Suprapubic skin (tissue), 4 donors: ENCODE results near the gene GJA9. TPM values are rescaled to one million over a fixed set of nuclear protein-coding genes. Genes with fewer than 3 reads are reported as not detected.

ENCODE experiments used
- DNase-seq, 2 donors: peaks; one replicate each; pipeline ENCODE4 v3.0.0-alpha.2; 2019; ENCODE audit warnings: low spot score in 2 of 2
- H3K27ac ChIP-seq: fragments of 200-600 bp; sonication (generic); one replicate; pipeline ENCODE4 v1.5.1; 2019
- H3K27me3 ChIP-seq: fragments of 200-600 bp; sonication (generic); one replicate; pipeline ENCODE4 v1.5.1; 2019
- H3K36me3 ChIP-seq: fragments of 200-600 bp; sonication (generic); one replicate; pipeline ENCODE4 v1.5.1; 2019
- H3K4me1 ChIP-seq: fragments of 200-600 bp; sonication (generic); one replicate; pipeline ENCODE4 v1.5.1; 2019
- H3K4me3 ChIP-seq: fragments of 200-600 bp; sonication (generic); one replicate; pipeline ENCODE4 v1.5.1; 2019; ENCODE audit warnings: mild to moderate bottlenecking
- H3K9me3 ChIP-seq: fragments of 200-600 bp; sonication (generic); one replicate; pipeline ENCODE4 v1.5.1; 2019
- EP300 ChIP-seq: sonication (generic); formaldehyde crosslinking; IDR thresholded peaks from one replicate; pipeline ENCODE4 v1.6.1; 2017; ENCODE audit warnings: antibody characterized with exemption
- POLR2A ChIP-seq, 2 donors: fragments of 450-650 bp; IDR thresholded peaks; one replicate each; pipeline ENCODE4 v1.6.1; 2017; ENCODE audit warnings: antibody characterized with exemption in 2 of 2, mild to moderate bottlenecking in 2 of 2, moderate library complexity in 2 of 2
- POLR2AphosphoS5 ChIP-seq, 3 donors: sonication (generic); formaldehyde crosslinking; IDR thresholded peaks; one replicate each; pipeline ENCODE4 v1.6.1; 2017; ENCODE audit warnings: antibody characterized with exemption in 3 of 3
- WGBS: methylation state at CpG from one replicate; pipeline ENCODE4 v1.1.5; 2018; 5-methylcytosine and 5-hydroxymethylcytosine counted together
- total RNA-seq, 4 donors: library from RNA; depleted of rRNA; stranded (reverse); fragments of >200 nt; gene quantifications; one replicate each; pipeline ENCODE4 v1.1.0, GENCODE V29; 2016
- TF ChIP-seq, protein P1 (sequence below), 2 donors: fragments of 200-600 bp in 1 of 2; fragments of 450-650 bp in 1 of 2; sonication (generic) in 1 of 2; IDR thresholded peaks; one replicate each; pipeline ENCODE4 v1.5.1; 2016 to 2019; ENCODE audit warnings: antibody characterized with exemption in 2 of 2, mild to moderate bottlenecking in 1 of 2, moderate library complexity in 1 of 2

The GJA9 gene
- total RNA-seq, 4 donors from 2014 or later = 1.1 TPM; not detected in 3

GRCh38 chr1:38888423-38889333, 7.3 kb upstream of the GJA9 start:
- Histone ChIP-seq H3K27ac (no peak overlapping the region), H3K4me3 (no peak overlapping the region), H3K27me3 (no peaks in the 10 kb centered on the region), H3K36me3 (peaks cover 4% of the 10 kb centered on the region), H3K4me1 (no peaks in the 10 kb centered on the region), H3K9me3 (no peaks in the 10 kb centered on the region)
- 89% methylated on average over 9 of the region's 9 CpGs for WGBS
- no peak for TF ChIP-seq POLR2AphosphoS5 (IDR thresholded peaks at IDR 0.05)
- TF ChIP-seq POLR2A (IDR thresholded peaks at IDR 0.05) = no peak
- no peak for TF ChIP-seq EP300
- DNase-seq = no peak

GRCh38 chr1:38885092-38885491, 3.7 kb upstream of the GJA9 start:
- no peak for DNase-seq
- H3K4me3 ChIP-seq = no peak overlapping the region
- TF ChIP-seq, protein P1, sequence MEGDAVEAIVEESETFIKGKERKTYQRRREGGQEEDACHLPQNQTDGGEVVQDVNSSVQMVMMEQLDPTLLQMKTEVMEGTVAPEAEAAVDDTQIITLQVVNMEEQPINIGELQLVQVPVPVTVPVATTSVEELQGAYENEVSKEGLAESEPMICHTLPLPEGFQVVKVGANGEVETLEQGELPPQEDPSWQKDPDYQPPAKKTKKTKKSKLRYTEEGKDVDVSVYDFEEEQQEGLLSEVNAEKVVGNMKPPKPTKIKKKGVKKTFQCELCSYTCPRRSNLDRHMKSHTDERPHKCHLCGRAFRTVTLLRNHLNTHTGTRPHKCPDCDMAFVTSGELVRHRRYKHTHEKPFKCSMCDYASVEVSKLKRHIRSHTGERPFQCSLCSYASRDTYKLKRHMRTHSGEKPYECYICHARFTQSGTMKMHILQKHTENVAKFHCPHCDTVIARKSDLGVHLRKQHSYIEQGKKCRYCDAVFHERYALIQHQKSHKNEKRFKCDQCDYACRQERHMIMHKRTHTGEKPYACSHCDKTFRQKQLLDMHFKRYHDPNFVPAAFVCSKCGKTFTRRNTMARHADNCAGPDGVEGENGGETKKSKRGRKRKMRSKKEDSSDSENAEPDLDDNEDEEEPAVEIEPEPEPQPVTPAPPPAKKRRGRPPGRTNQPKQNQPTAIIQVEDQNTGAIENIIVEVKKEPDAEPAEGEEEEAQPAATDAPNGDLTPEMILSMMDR (IDR thresholded peaks at IDR 0.05) = no peak
- TF ChIP-seq POLR2AphosphoS5 (IDR thresholded peaks at IDR 0.05) (no peak), EP300 (no peak), POLR2A (IDR thresholded peaks at IDR 0.05) (no peak)
- no peaks in the 10 kb centered on the region for H3K4me1 ChIP-seq
- no peaks in the 10 kb centered on the region for H3K36me3 ChIP-seq
- 94% methylated on average over 2 of the region's 2 CpGs for WGBS
- no peaks in the 10 kb centered on the region for H3K27me3 ChIP-seq
- H3K9me3 ChIP-seq = no peaks in the 10 kb centered on the region
- H3K27ac ChIP-seq = no peak overlapping the region

GRCh38 chr1:38875811-38876210, 5.6 kb downstream of the GJA9 start:
- no peak for TF ChIP-seq EP300
- TF ChIP-seq, protein P1 (IDR thresholded peaks at IDR 0.05) = no peak
- no peak for TF ChIP-seq POLR2AphosphoS5 (IDR thresholded peaks at IDR 0.05)
- no peak for TF ChIP-seq POLR2A (IDR thresholded peaks at IDR 0.05)
- H3K27ac ChIP-seq = no peak overlapping the region
- DNase-seq = no peak
- no peaks in the 10 kb centered on the region for H3K9me3 ChIP-seq
- WGBS = 78% methylated on average over 2 of the region's 2 CpGs
- no peak overlapping the region for H3K4me3 ChIP-seq
- no peaks in the 10 kb centered on the region for H3K36me3 ChIP-seq
- H3K4me1 ChIP-seq = peaks cover 18% of the 10 kb centered on the region
- H3K27me3 ChIP-seq = no peaks in the 10 kb centered on the region

- TF ChIP-seq POLR2AphosphoS5 (IDR thresholded peaks at IDR 0.05) (peak in 1 of 3 donors; percentile 34), POLR2A (IDR thresholded peaks at IDR 0.05) (no peak), EP300 (no peak)
- TF ChIP-seq, protein P1 (IDR thresholded peaks at IDR 0.05) = peak; percentile 5 to 29
- peaks cover 18% of the 10 kb centered on the region for H3K4me1 ChIP-seq
- H3K27ac ChIP-seq = peak within 1 kb of the TSS; percentile 19
- DNase-seq = peak; percentile 96 to 97
- H3K9me3 ChIP-seq = no peaks in the 10 kb centered on the region
- H3K36me3 ChIP-seq = no peaks in the 10 kb centered on the region
- peak within 1 kb of the TSS; percentile 80 for H3K4me3 ChIP-seq
- no peaks in the 10 kb centered on the region for H3K27me3 ChIP-seq
- 0% methylated on average over 19 of the region's 69 CpGs for WGBS
Observed at GRCh38 chr1:38873027-38873969, 8.1 kb downstream of the GJA9 start, which contains the start of gene MYCBP. Gene MYCBP, minus strand, starts transcription at chr1:38873348. Its CDS starts 43 bp downstream, at chr1:38873305.

DNA sequence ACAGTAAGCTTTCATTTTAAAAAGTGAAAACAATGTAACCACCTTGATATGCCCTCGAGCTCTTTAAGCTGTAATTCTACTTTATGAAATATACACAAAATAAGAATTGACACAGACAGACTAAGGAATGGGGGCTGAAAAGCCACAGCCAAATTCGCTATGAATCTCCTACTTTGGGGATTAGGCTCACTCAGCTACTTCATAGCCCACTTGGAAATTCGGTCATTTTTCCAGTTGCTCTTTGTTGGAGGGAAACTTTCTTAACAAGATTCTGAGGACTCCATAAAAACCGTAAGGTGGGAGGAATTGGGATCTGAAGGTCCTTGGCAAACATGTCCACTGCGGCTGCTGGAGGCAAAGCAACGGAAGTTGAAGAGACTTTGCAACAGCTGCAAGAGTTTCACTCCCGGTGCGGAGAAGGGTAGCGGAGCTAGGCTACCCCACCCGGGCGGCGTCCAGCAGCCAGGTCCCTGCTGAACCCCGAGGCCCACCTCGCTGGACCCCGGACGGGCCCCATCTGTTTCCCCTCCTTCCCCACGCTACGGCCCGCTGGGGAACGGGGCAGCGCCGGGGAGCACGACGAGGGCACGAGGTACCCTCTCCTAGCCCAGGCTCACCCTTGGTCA, 8.9 kb downstream of the GJA9 start:
- TF ChIP-seq, protein P1 (IDR thresholded peaks at IDR 0.05) = no peak
- no peak for TF ChIP-seq POLR2AphosphoS5 (IDR thresholded peaks at IDR 0.05)
- WGBS = 5% methylated on average over 16 of the region's 25 CpGs
- DNase-seq = no peak

More for the DNA sequence above, 8.9 kb downstream of the GJA9 start:
- Histone ChIP-seq H3K36me3 (no peaks in the 10 kb centered on the region), H3K4me1 (peaks cover 18% of the 10 kb centered on the region), H3K9me3 (no peaks in the 10 kb centered on the region), H3K4me3 (peak overlapping the region; percentile 80), H3K27me3 (no peaks in the 10 kb centered on the region), H3K27ac (peak overlapping the region; percentile 19)
